HEK293T (cell line): ENCODE measurements around the gene LRP1B.

Experiments used
- FOXA1 ChIP-seq: fragments of 450-650 bp; IDR thresholded peaks from 2 replicates; pipeline ENCODE4 v1.6.1; 2016; ENCODE audit warnings: mild to moderate bottlenecking
- L3MBTL2 ChIP-seq: fragments of 450-650 bp; conservative IDR thresholded peaks from 2 replicates; pipeline ENCODE4 v1.6.1; 2016; ENCODE audit warnings: mild to moderate bottlenecking
- PKNOX1 ChIP-seq: fragments of 450-650 bp; IDR thresholded peaks from 2 replicates; pipeline ENCODE4 v1.6.1; 2016
- SP1 ChIP-seq: fragments of 450-650 bp; IDR thresholded peaks from 2 replicates; pipeline ENCODE4 v1.6.1; 2017
- SUZ12 ChIP-seq: fragments of 450-650 bp; IDR thresholded peaks from 2 replicates; pipeline ENCODE4 v1.6.1; 2016; ENCODE audit warnings: mild to moderate bottlenecking

GRCh38 chr2:140246957-140247356 lies 1883.9 kb downstream of the LRP1B start:
- TF ChIP-seq SUZ12 (no peak), SP1 (no peak), FOXA1 (no peak), PKNOX1 (no peak), L3MBTL2 (no peak)
